HepG2 (cell line): ENCODE results near the gene SMIM36. TPM values are rescaled to one million over a fixed set of nuclear protein-coding genes. Genes with fewer than 3 reads are reported as not detected.

Experiments
- ATAC-seq: fragments of 200-7000 bp; cut with Tn5 transposase; 3 replicates; pipeline ENCODE4 v1.9.1; 2020; ENCODE audit warnings: mild to moderate bottlenecking, moderate library complexity
- BruUV-seq: library from RNA; stranded (reverse); fragments of 400-500 nt; replicated peaks from 2 replicates; lab custom pipeline; 2021; lab: Mats Ljungman, UMichigan
- CTCF ChIA-PET: fragments of 300-600 bp; formaldehyde crosslinking; extraction: SDS; loops from one replicate; lab custom pipeline; 2021; ENCODE audit warnings: low total read pairs, inconsistent platforms, low intra/inter-chr PET ratio; lab: Yijun Ruan, JAX
- POLR2A ChIA-PET: fragments of 350-600 bp; sonication (Branson Sonifier 250); formaldehyde crosslinking; loops from one replicate; lab custom pipeline; 2020; ENCODE audit warnings: antibody characterized with exemption, inconsistent platforms; lab: Yijun Ruan, JAX
- DNase-seq: peaks from one replicate; pipeline ENCODE4 v3.0.0-alpha.2; 2015; ENCODE audit warnings: low spot score
- FAIRE-seq: peaks from 3 replicates; lab custom pipeline; 2011; peaks lifted over from hg19 to GRCh38; lab: Jason Lieb, UNC
- H2AFZ ChIP-seq: one replicate; pipeline ENCODE4 v1.6.1; 2011; ENCODE audit warnings: low read length, inconsistent platforms
- H3K27ac ChIP-seq: fragments of 300-600 bp; 3 replicates; pipeline ENCODE4 v1.8.0; 2011; ENCODE audit warnings: mixed run types, mild to moderate bottlenecking, mixed read lengths, low read length, inconsistent platforms; ENCODE audit not compliant: insufficient read depth; ENCODE audit errors: extremely low read length
- H3K27me3 ChIP-seq, 2 experiments: fragments of 200-600 bp in 1 of 2; 2 replicates in 1 of 2; 3 replicates in 1 of 2; pipeline versions ENCODE4 v1.6.0 to v1.8.0; 2011; ENCODE audit warnings: low read length in 2 of 2, mild to moderate bottlenecking in 2 of 2, moderate library complexity in 2 of 2, inconsistent platforms in 1 of 2; ENCODE audit not compliant: insufficient read depth in 2 of 2, control insufficient read depth in 1 of 2
- H3K36me3 ChIP-seq, 2 experiments: fragments of 200-600 bp in 1 of 2; replicated peaks in 1 of 2; 2 replicates in 1 of 2; 3 replicates in 1 of 2; pipeline versions ENCODE4 v1.5.1 to v1.8.0; 2011; ENCODE audit warnings: low read length in 2 of 2, inconsistent platforms in 1 of 2; ENCODE audit not compliant: insufficient read depth in 2 of 2, control insufficient read depth in 1 of 2
- H3K4me1 ChIP-seq: 2 replicates; pipeline ENCODE4 v1.5.1; 2012; ENCODE audit warnings: low read length, inconsistent platforms; ENCODE audit not compliant: insufficient read depth
- H3K4me2 ChIP-seq: 2 replicates; pipeline ENCODE4 v1.6.0; 2011; ENCODE audit warnings: low read depth, low read length, inconsistent platforms
- H3K4me3 ChIP-seq, 3 experiments: fragments of 200-600 bp in 1 of 3; sonication (generic), shearing (Covaris generic) in 1 of 3; replicated peaks in 1 of 3; 2 replicates each; pipeline ENCODE4 v1.5.1; 2011 to 2016; ENCODE audit warnings: low read length in 3 of 3, inconsistent platforms in 2 of 3, low read depth in 2 of 3, mild to moderate bottlenecking in 2 of 3, control low read depth in 1 of 3, mixed read lengths in 1 of 3; ENCODE audit not compliant: insufficient read depth in 1 of 3
- H3K79me2 ChIP-seq: one replicate; pipeline ENCODE4 v1.6.1; 2011; ENCODE audit warnings: low read length, inconsistent platforms; ENCODE audit not compliant: insufficient read depth
- H3K9ac ChIP-seq: 2 replicates; pipeline ENCODE4 v1.6.0; 2011; ENCODE audit warnings: mild to moderate bottlenecking, low read depth, low read length, inconsistent platforms; ENCODE audit not compliant: insufficient read depth
- H3K9me3 ChIP-seq: 2 replicates; pipeline ENCODE4 v1.5.1; 2012; ENCODE audit warnings: mild to moderate bottlenecking, low read length
- H4K20me1 ChIP-seq: 2 replicates; pipeline ENCODE4 v1.6.0; 2011; ENCODE audit warnings: inconsistent platforms, mild to moderate bottlenecking, low read length, moderate library complexity; ENCODE audit not compliant: insufficient read depth
- GABPA ChIP-seq, 2 experiments: IDR thresholded peaks; 2 replicates each; pipeline ENCODE4 v1.6.1; 2011 to 2016; ENCODE audit warnings: low read depth in 2 of 2, low read length in 1 of 2, missing biosample characterization in 1 of 2, missing genetic modification characterization in 1 of 2
- ISX ChIP-seq: sonication (generic); formaldehyde crosslinking; conservative IDR thresholded peaks from 2 replicates; pipeline ENCODE4 v1.5.0; 2020; ENCODE audit warnings: missing genetic modification reagents
- MTA3 ChIP-seq: sonication (generic); formaldehyde crosslinking; IDR thresholded peaks from 2 replicates; pipeline ENCODE4 v1.4.0; 2020; ENCODE audit warnings: missing genetic modification reagents
- PCBP1 ChIP-seq: fragments of 200-400 bp; formaldehyde crosslinking; IDR thresholded peaks from 2 replicates; pipeline ENCODE4 v1.6.1; 2017; ENCODE audit warnings: mild to moderate bottlenecking, low read depth, low read length, borderline replicate concordance
- REST ChIP-seq, 2 experiments: IDR thresholded peaks; 2 replicates each; pipeline ENCODE4 v1.6.1; 2011 to 2012; ENCODE audit warnings: low read length in 2 of 2, borderline replicate concordance in 1 of 2, low read depth in 1 of 2, mild to moderate bottlenecking in 1 of 2, moderate library complexity in 1 of 2
- ZBTB7A ChIP-seq: sonication (generic); formaldehyde crosslinking; IDR thresholded peaks from 2 replicates; pipeline ENCODE4 v1.8.0; 2022; ENCODE audit warnings: mild to moderate bottlenecking, missing genetic modification reagents
- ZKSCAN8 ChIP-seq: IDR thresholded peaks from 2 replicates; pipeline ENCODE4 v1.6.1; 2016; ENCODE audit warnings: borderline replicate concordance, missing genetic modification reagents, missing compliant biosample characterization
- ZNF800 ChIP-seq: sonication (generic); formaldehyde crosslinking; IDR thresholded peaks from 2 replicates; pipeline ENCODE4 v1.4.0; 2020; ENCODE audit warnings: missing genetic modification reagents
- ZSCAN30 ChIP-seq: sonication (generic); formaldehyde crosslinking; IDR thresholded peaks from 2 replicates; pipeline ENCODE4 v1.5.0; 2020; ENCODE audit warnings: mild to moderate bottlenecking, missing genetic modification reagents
- WGBS: methylation state at CpG from one replicate; pipeline ENCODE4 v1.1.6; 2017; ENCODE audit warnings: low lambda C conversion rate; 5-methylcytosine and 5-hydroxymethylcytosine counted together
- in situ Hi-C: cut with HindIII; loops from 2 replicates; pipeline ENCODE4 v1.10.0; 2017; ENCODE audit warnings: low pct_unique_long_range_greater_than_20kb; ENCODE audit not compliant: extremely low pct_ligation_motif_present
- intact Hi-C: fragments of 100-400 bp; cut with micrococcal nuclease; formaldehyde crosslinking; loops from one replicate; pipeline ENCODE4 v1.10.0; 2022; ENCODE audit not compliant: unreplicated experiment
- polyA plus RNA-seq, 8 experiments: library from polyadenylated mRNA; depleted of rRNA in 3 of 8; stranded (reverse) in 7 of 8; unstranded in 1 of 8; fragments of >200 nt; fragmentation: Illumina TruSeq in 4 of 8; extraction: Trizol in 4 of 8; gene quantifications; 2 replicates each; pipeline versions ENCODE4 v1.2.1 to v1.2.3, GENCODE V29; 2011 to 2016; ENCODE audit warnings: low read depth in 4 of 8, missing spikeins in 1 of 8, mixed read lengths in 1 of 8; ENCODE audit not compliant: insufficient read depth in 1 of 8
- total RNA-seq, 5 experiments: library from RNA; depleted of rRNA; stranded (reverse); fragments of >200 nt; fragmentation: Illumina TruSeq; extraction: Trizol; gene quantifications; 2 replicates each; pipeline ENCODE4 v1.2.3, GENCODE V29; 2016; ENCODE audit warnings: low read depth in 1 of 5
- TF ChIP-seq, protein P1 (sequence below): sonication (generic); formaldehyde crosslinking; IDR thresholded peaks from 2 replicates; pipeline ENCODE4 v1.5.0; 2020; ENCODE audit warnings: mild to moderate bottlenecking, missing genetic modification reagents
- TF ChIP-seq, protein P2 (sequence below): sonication (generic); formaldehyde crosslinking; IDR thresholded peaks from 2 replicates; pipeline ENCODE4 v1.8.0; 2022; ENCODE audit warnings: mild to moderate bottlenecking, missing genetic modification reagents
- TF ChIP-seq, protein P3 (sequence below): sonication (generic); formaldehyde crosslinking; IDR thresholded peaks from 2 replicates; pipeline ENCODE4 v1.4.0; 2020; ENCODE audit warnings: missing genetic modification reagents; ENCODE audit errors: not compliant biosample characterization

Gene SMIM36
- total and polyA plus RNA-seq, 2 of the 13 experiments (the other 11 are each of a cell fraction or from before 2014, with no cell fraction given): not detected

DNA sequence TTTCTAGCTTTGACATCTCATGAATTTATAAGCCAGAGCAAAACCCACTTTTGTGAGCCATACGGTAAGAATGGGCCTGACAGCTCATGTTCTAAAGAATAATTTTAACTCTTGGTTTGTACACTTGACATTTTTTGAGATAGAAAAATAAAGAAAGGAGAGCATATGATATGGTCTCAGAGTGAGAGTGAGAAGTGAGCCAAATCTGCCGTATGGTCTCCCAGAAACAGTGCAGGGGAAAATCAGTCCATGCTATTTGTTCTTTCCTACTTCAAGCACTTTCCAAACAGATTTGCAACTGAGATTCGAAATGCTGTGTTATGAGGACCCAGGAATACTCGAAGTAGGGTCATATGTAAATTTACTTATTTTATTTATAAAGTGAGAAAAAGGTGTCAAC lies 20.9 kb downstream of the SMIM36 start:
- no peaks in the 10 kb centered on the region for H3K9me3 ChIP-seq
- H3K27me3 ChIP-seq: no peaks in the 10 kb centered on the region
- WGBS: 87% methylated on average over 4 of the region's 4 CpGs
- no peaks in the 10 kb centered on the region for H3K79me2 ChIP-seq
- intact Hi-C loops: no loop called here
- no peak overlapping the region for H3K27ac ChIP-seq
- BruUV-seq: no TSS peak
- no peak for FAIRE-seq
- H3K4me3 ChIP-seq: no peak overlapping the region
- peaks cover 43% of the 10 kb centered on the region for H3K4me1 ChIP-seq
- ATAC-seq: no peak
- ChIA-PET CTCF (no interaction called here), POLR2A (no interaction called here)
- no peak overlapping the region for H3K4me2 ChIP-seq
- no peak overlapping the region for H2AFZ ChIP-seq
- no peak for DNase-seq
- H4K20me1 ChIP-seq: no peaks in the 10 kb centered on the region
- no peak overlapping the region for H3K9ac ChIP-seq
- in situ Hi-C loops: no loop called here
- no peaks in the 10 kb centered on the region for H3K36me3 ChIP-seq
- TF ChIP-seq PCBP1 (no peak), ZSCAN30 (CRISPR knock-in tag) (no peak), ZBTB7A (no peak), REST (IDR thresholded peaks at IDR 0.05; ENCODE audit: borderline replicate concordance in 1 of 2, low read depth in 1 of 2, low read length in 2 of 2) (no peak), MTA3 (CRISPR knock-in tag) (no peak), ISX (no peak), ZKSCAN8 (CRISPR knock-in tag) (no peak), ZNF800 (CRISPR knock-in tag) (no peak), GABPA (IDR thresholded peaks at IDR 0.05; ENCODE audit: low read depth, low read length) (no peak), GABPA (CRISPR knock-in tag; IDR thresholded peaks at IDR 0.05; ENCODE audit: low read depth) (no peak)
- TF ChIP-seq, protein P1, sequence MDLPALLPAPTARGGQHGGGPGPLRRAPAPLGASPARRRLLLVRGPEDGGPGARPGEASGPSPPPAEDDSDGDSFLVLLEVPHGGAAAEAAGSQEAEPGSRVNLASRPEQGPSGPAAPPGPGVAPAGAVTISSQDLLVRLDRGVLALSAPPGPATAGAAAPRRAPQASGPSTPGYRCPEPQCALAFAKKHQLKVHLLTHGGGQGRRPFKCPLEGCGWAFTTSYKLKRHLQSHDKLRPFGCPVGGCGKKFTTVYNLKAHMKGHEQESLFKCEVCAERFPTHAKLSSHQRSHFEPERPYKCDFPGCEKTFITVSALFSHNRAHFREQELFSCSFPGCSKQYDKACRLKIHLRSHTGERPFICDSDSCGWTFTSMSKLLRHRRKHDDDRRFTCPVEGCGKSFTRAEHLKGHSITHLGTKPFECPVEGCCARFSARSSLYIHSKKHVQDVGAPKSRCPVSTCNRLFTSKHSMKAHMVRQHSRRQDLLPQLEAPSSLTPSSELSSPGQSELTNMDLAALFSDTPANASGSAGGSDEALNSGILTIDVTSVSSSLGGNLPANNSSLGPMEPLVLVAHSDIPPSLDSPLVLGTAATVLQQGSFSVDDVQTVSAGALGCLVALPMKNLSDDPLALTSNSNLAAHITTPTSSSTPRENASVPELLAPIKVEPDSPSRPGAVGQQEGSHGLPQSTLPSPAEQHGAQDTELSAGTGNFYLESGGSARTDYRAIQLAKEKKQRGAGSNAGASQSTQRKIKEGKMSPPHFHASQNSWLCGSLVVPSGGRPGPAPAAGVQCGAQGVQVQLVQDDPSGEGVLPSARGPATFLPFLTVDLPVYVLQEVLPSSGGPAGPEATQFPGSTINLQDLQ (CRISPR knock-in tag): no peak
- TF ChIP-seq, protein P2, sequence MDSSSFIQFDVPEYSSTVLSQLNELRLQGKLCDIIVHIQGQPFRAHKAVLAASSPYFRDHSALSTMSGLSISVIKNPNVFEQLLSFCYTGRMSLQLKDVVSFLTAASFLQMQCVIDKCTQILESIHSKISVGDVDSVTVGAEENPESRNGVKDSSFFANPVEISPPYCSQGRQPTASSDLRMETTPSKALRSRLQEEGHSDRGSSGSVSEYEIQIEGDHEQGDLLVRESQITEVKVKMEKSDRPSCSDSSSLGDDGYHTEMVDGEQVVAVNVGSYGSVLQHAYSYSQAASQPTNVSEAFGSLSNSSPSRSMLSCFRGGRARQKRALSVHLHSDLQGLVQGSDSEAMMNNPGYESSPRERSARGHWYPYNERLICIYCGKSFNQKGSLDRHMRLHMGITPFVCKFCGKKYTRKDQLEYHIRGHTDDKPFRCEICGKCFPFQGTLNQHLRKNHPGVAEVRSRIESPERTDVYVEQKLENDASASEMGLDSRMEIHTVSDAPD (CRISPR knock-in tag): no peak
- TF ChIP-seq, protein P3, sequence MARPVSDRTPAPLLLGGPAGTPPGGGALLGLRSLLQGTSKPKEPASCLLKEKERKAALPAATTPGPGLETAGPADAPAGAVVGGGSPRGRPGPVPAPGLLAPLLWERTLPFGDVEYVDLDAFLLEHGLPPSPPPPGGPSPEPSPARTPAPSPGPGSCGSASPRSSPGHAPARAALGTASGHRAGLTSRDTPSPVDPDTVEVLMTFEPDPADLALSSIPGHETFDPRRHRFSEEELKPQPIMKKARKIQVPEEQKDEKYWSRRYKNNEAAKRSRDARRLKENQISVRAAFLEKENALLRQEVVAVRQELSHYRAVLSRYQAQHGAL: no peak
